Stimulated activated CD4-positive, alpha-beta T cell treated with anti-CD3 and anti-CD28 coated beads, Interleukin-12 subunit alpha, Interleukin-12 subunit beta, amount 100 ng/mL, for 48 hours (primary cell): ENCODE data around the gene CELA3B.
"Not testable (repeated sequence)": the region's sequence is repeated elsewhere in the genome, so short reads cannot be mapped to it uniquely, and the experiment has no call there.

ENCODE experiments used
- DNase-seq, 3 donors: peaks; one replicate each; pipeline ENCODE4 v3.0.0-alpha.2; 2020; ENCODE audit warnings: low read depth in 2 of 3, low spot score in 1 of 3

The CELA3B gene

GRCh38 chr1:21974699-21975098 is 2.1 kb upstream of the CELA3B start:
- not testable (repeated sequence) for DNase-seq

GRCh38 chr1:21975296-21975695 is 1.5 kb upstream of the CELA3B start:
- DNase-seq: not testable (repeated sequence)

- DNase-seq: not testable (repeated sequence)
Observed at GRCh38 chr1:21978209-21978608, 1.4 kb downstream of the CELA3B start.

- not testable (repeated sequence) for DNase-seq
Observed at GRCh38 chr1:21980515-21981220, 3.8 kb downstream of the CELA3B start.

- DNase-seq: not testable (repeated sequence)
Observed at GRCh38 chr1:21981253-21981652, 4.4 kb downstream of the CELA3B start.

GRCh38 chr1:21982122-21982521 is 5.3 kb downstream of the CELA3B start:
- DNase-seq: not testable (repeated sequence)

- not testable (repeated sequence) for DNase-seq
Observed at GRCh38 chr1:21983539-21983938, 6.7 kb downstream of the CELA3B start.

GRCh38 chr1:21985893-21986292 is 9.1 kb downstream of the CELA3B start:
- DNase-seq: not testable (repeated sequence)

GRCh38 chr1:21986386-21986785 is 9.6 kb downstream of the CELA3B start:
- DNase-seq: not testable (repeated sequence)

GRCh38 chr1:21989672-21990393 is 13.0 kb downstream of the CELA3B start:
- DNase-seq: not testable (repeated sequence)

GRCh38 chr1:21992186-21992585 is 15.4 kb downstream of the CELA3B start:
- not testable (repeated sequence) for DNase-seq

GRCh38 chr1:21994716-21995115 is 17.9 kb downstream of the CELA3B start:
- not testable (repeated sequence) for DNase-seq

- not testable (repeated sequence) for DNase-seq
Observed at GRCh38 chr1:21996663-21996970, 19.8 kb downstream of the CELA3B start.

GRCh38 chr1:21997891-21998623 is 21.2 kb downstream of the CELA3B start:
- not testable (repeated sequence) for DNase-seq

- DNase-seq: not testable (repeated sequence)
Observed at GRCh38 chr1:21998624-21999294, 21.9 kb downstream of the CELA3B start.

- DNase-seq: not testable (repeated sequence)
Observed at GRCh38 chr1:21999645-22000044, 22.8 kb downstream of the CELA3B start.

- DNase-seq: no peak
Observed at GRCh38 chr1:22001409-22001808, 24.6 kb downstream of the CELA3B start, which contains the start of gene CELA3A. CELA3A (plus strand) TSS chr1:22001657; CDS start chr1:22001675, 18 bp downstream.

- not testable (repeated sequence) for DNase-seq
Observed at GRCh38 chr1:22002461-22002860, 25.6 kb downstream of the CELA3B start.

GRCh38 chr1:22002875-22003274 is 26.1 kb downstream of the CELA3B start:
- DNase-seq: not testable (repeated sequence)

- DNase-seq: not testable (repeated sequence)
Observed at GRCh38 chr1:22003959-22004358, 27.1 kb downstream of the CELA3B start.
